Suppressor macrophage treated with lipopolysaccharide for 4 hours (primary cell): ENCODE results near the gene AICDA.
"Not testable (repeated sequence)": the region's sequence is repeated elsewhere in the genome, so short reads cannot be mapped to it uniquely, and the experiment has no call there.

Experiments
- DNase-seq: peaks from one replicate; pipeline ENCODE4 v3.0.0-alpha.2; 2020

AICDA gene

DNA sequence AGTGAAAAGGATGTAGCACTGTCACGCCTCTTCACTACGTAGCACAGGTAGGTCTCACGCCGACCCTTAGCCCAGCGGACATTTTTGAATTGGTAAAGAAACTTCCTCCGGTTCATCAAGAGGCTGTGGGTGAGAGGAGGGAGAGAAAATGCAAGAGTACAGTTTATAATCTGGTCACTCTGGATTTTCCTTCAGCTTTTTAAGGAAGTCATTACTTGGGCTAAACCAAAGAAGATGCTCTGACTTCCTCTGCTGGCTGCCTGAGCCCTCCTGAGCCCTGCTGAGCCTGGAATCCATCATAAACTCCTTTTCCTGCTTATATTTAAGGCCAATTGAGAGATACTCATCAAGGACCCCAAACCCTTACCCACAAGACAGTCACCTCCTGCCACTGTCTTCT lies 5.8 kb downstream of the AICDA start:
- DNase-seq, result no peak

DNA sequence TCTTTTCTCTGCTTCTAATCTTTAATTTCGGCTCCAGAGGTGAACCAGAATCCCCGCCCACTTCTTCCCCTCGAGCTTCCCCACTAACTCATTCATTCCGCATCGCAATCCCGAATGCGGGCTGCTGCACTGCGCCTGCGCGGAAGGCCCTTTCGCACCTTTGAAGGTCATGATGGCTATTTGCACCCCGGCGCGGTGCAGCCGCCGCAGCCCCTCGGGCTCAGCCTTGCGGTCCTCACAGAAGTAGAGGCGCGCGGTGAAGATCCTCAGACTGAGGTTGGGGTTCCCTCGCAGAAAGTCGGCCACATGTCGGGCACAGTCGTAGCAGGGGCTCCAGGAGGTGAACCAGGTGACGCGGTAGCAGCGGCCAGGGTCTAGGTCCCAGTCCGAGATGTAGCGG lies 7.6 kb downstream of the AICDA start:
- DNase-seq, result no peak

DNA sequence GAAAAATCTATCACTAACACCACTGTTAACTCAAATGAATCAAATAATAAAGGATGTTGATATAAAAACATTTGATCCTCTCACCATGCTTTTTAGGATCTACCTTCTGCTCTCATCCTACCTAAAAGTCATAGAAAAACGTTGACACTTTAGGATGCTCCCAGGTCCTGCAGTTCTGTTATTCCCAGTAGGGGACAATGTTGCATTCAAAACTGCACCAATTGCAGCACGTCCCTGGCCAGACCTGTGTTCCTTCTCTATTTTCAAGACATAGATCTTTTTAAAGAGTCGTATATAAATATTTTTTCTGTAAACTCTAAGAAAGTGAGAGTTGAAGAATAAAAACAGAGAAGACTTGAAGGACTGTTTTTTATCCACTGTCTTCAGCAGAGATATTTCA lies 8.8 kb downstream of the AICDA start:
- DNase-seq, result peak; percentile 30

DNA sequence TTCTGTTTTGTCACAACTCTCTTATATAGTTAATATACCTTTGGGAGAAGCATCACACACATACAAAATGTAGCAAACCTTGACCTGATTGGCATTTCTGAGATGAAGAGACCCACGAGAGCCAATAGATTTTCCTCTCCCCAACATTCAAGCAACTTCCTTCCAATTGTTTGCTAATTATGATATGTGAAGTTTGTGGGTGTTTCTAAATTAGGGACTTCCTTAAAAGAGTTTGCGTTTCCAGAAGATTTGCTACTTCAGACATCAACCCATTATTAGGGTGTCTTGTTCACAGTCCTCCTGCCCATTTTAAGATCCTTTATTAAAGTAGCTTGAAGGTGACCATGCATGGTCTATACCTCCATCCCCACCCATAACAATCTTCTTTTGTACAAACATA lies 9.4 kb downstream of the AICDA start:
- no peak for DNase-seq

DNA sequence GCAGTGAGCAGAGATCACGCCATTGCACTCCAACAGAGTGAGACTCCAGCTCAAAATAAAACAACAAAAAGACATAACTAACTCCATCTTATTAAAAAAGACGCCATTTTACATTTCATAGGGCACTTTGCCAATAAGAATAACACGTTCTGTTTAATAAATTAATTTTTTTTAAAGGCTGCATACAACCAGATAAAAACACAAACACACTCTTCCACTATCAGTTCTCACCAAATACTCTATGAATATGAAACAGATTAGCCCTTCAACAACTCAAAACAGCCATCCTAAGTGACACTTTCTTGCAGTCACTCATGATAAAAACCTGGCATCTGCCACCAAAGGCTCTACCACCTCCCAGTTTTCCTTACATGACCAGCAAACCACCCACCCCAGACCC lies 16.1 kb downstream of the AICDA start:
- no peak for DNase-seq

DNA sequence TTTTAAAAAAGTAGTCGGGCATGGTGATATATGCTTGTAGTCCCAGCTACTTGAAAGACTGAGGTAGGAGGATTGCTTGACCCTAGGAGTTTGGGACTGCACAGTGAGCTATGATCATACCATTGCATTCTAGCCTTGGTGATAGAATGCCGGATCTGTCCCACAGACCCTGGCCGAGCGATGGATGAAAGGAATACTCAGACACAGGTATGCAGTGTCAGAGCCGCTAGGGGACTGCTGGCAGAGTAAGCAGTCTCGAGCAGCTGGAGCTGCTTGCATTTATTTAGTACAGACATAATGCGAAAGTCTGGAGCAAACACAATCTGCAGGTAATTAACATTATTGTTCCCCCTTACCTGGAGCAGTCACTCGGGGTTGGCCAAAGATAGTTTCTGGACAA lies 18.6 kb downstream of the AICDA start:
- DNase-seq, result no peak

DNA sequence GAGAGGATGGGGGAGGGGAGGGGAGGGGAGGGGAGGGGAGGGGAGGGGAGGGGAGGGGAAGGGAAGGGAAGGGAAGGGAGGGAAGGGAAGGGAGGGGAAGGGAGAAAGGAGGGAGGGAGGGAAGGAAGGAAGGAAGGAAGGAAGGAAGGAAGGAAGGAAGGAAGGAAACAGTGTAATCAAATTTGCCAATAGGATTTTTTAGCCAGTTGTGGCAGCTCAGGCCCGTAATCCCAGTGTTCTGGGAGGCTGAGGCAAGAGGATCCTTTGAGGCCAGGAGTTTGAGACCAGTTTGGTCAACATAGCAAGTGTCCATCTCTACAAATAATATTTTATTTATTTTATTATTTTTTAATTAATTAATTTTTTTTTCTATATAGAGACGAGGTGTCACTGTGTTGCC lies 19.4 kb downstream of the AICDA start:
- no peak for DNase-seq

- DNase-seq, result peak; percentile 75
Observed at GRCh38 chr12:8590842-8591545, 21.7 kb downstream of the AICDA start.

- no peak for DNase-seq
Observed at GRCh38 chr12:8589679-8590078, 23.0 kb downstream of the AICDA start.

DNA sequence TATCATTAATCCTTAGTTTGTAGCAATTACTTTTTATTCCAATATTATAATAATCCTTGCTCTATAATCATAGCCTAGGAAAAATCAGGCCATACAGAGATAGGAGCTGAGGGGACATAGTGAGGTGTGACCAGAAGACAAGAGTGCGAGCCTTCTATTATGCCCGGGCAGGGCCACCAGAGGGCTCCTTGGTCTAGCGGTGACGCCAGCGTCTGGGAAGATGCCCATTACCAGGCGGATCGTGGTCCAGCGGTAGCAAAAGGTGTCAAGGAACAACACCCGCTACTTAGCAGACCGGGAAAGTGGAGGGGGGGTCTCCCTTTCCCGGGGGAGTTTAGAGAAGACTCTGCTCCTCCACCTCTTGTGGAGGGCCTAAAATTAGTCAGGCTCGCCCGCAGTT lies 28.2 kb downstream of the AICDA start:
- DNase-seq, result not testable (repeated sequence)

DNA sequence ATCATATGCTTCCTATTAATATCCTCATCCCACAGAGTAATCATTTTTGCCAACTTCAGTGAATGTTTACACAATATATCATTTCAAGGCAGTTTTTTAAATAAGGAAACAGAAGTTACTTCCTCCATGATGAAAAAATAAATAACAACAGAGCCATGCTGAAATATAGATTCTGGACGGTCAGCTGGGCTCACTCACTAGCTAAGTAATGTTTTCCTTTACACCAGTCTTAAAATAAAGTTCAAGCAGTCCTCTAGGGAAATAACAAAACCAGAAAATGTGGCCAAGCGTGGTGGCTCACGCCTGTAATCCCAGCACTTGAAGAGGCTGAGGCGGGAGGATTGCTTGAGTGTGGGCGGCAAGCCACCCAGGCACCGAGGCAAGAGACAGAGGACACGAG lies 28.7 kb downstream of the AICDA start:
- peak; percentile 66 for DNase-seq

GRCh38 chr12:8581098-8581784 lies 31.4 kb downstream of the AICDA start:
- no peak for DNase-seq

- no peak for DNase-seq
Observed at GRCh38 chr12:8577879-8578278, 34.8 kb downstream of the AICDA start.

- peak; percentile 63 for DNase-seq
Observed at GRCh38 chr12:8572507-8572906, 40.2 kb downstream of the AICDA start.

DNA sequence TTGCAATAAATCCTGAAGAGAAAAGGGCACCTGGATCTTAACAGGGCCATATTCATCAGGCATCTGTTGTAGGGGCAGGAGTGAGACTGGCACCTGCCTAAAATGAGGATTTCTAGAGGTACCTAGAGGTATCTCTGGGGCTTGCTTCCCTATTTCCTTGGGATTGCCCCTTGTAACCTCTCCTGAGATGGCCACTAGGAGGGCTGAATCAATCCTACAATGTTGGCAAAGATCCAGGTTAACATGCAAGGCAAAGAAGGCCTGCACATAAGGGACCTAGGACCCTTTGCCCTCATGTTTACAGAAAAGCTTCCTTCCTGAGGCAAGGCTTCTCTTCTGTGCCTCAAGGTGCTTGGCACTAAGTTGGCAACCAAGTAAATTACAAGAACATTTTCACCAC lies 46.1 kb downstream of the AICDA start:
- peak; percentile 27 for DNase-seq

- DNase-seq, result peak; percentile 70
Observed at GRCh38 chr12:8566052-8566451, 46.6 kb downstream of the AICDA start.

DNA sequence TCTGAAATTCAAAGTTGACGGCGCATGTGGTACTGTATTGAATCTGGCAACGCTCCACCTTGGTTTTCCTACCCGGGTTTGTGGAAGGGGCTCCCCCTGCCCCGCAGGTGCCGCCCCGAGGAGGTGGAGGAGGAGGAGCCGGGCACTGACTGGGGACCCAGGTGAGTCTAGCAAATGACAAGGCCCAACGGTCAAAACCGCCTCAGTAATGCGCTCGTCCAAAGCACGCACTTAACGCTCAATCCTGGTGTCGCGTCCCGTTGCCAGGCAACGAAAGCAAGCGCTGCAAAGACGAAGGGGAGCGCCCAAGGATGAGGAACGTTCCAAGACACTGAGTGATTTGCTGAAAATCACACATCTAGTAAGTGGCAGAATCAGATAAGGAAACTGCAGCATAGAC lies 48.0 kb downstream of the AICDA start:
- no peak for DNase-seq

GRCh38 chr12:8563356-8563755 lies 49.3 kb downstream of the AICDA start:
- DNase-seq, result no peak

- DNase-seq, result no peak
Observed at GRCh38 chr12:8562310-8562709, 50.3 kb downstream of the AICDA start.

GRCh38 chr12:8561011-8561410 lies 51.6 kb downstream of the AICDA start:
- DNase-seq, result no peak

GRCh38 chr12:8559676-8560075 lies 53.0 kb downstream of the AICDA start:
- no peak for DNase-seq

DNA sequence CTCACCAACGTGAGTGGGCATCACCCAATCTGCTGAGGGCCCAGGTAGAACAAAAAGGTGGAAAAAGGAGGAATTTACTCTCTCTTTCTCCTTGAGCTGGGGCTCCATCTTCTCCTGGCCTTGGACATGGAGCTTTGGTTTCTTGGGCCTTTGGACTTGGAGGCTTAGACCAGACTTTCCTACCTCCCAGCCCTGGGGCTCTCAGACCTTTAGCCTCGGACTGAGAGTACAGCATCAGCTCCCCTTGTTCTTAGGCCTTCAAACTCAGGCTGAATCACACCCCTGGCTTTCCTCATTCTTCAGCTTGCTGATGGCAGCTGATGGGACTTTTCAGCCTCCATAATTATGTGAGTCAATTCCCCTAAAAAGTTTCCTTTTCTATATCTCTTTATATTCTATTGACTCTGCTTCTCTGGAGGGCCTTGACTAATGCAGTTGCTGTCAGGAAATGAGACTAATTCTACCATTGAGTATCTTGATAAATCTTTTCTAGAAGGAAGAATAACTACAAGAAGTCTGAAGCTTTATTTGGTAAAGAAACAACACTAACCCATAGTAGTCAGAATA lies 56.0 kb downstream of the AICDA start:
- peak; percentile 77 for DNase-seq

DNA sequence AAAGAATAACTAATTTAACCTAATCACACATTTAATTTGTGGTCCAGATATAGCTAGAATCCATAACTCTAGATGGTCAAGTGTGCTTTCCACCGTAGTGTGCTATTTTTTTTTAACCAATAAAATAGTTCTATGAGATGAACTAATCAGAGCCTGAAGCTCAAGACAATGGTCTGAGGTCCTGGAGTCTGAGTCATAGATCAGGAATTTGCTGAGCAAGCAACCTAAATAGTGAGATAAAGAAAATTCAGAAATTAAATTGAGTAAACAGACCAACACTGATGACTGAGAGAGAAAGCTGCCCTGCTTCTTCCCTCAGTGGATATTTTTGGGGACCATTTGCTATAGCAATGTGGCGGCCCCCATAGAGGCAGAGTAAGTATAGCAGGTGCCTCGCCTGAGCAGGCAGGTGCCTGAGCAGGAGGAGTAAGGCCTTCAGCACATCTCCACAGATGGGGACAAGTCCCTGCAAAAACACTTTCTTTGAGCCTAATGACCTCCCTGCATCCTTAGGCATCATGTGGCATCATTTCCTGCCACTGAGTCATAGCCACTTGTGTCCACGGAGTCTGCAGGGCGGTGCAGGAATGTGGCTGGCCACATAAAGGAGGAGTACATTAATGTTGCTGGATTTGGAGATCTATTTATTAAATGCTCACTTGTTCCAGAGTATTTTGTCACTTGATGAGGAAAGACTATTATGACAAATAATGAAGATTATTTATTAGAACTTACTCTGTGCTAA lies 58.0 kb downstream of the AICDA start:
- DNase-seq, result peak; percentile 38
